ENCODE results near the gene CCR5.
A peak's percentile ranks its signal among the peaks of the same experiment; 100 is the strongest.

CCR5 gene

GRCh38 chr3:46359733-46360493, 10.8 kb upstream of the CCR5 start:
- DNase-seq (ENCODE audit: low spot score), result no peak

GRCh38 chr3:46360907-46361306, 9.8 kb upstream of the CCR5 start:
- DNase-seq (ENCODE audit: low spot score), result no peak

- DNase-seq (ENCODE audit: low spot score), result no peak
Measured at GRCh38 chr3:46361408-46362283, 9.1 kb upstream of the CCR5 start.

DNA sequence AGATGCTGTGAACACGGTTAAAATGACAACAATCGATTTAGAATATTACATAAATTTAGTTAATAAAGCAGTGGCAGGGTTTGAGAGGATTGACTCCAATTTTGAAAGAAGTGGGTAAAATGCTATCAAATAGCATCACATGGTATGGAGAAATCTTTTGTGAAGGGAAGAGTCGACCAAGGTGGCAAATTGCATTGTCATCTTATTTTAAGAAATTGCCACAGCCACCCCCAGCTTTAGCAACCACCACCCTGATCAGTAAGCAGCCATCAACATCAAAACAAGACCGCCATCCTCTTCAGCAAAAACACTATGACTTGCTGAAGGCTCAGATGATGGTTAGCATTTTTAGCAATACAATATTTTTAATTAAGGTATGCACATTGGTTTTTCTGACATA, 5.7 kb upstream of the CCR5 start:
- no peak for DNase-seq (ENCODE audit: low spot score)

DNA sequence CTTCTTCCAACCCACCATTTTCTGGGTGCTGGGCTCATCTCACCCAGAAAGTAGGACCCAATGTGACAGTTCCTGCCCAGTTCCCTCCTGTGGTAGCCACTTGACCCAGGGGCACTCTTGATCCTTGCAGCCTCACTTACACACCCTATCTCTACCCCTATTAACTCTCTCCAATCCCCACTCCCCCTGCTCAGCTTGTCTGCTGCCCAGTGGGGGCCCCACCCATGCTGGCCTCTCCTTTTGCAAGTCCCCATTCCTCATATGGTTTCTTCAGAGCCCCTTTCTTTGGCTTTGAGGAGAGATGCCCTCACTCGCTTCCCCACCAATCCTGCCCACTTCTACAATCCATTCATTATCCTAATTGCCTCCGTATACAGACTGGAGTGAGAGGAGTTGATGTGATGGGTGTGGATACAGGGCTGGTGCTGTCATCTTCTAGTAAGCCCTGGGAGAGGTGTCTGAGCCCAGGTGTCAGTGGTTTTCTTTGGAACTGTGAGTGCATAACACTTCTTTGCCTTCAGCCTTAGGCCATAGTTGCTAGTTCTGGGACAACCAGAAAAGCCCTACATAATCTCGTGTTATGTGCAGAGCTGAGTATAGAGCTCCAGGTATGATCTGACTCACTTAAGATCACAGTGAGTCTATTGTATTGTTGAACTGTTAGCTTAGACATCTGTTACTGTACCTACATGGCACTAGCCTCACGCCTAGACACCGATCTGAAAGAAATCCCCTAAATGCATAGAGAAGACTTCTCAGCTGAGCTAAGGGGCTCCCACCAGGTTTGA, 4.8 kb upstream of the CCR5 start:
- no peak for DNase-seq (ENCODE audit: low spot score)

GRCh38 chr3:46367811-46368210, 2.9 kb upstream of the CCR5 start:
- no peak for DNase-seq (ENCODE audit: low spot score)

DNA sequence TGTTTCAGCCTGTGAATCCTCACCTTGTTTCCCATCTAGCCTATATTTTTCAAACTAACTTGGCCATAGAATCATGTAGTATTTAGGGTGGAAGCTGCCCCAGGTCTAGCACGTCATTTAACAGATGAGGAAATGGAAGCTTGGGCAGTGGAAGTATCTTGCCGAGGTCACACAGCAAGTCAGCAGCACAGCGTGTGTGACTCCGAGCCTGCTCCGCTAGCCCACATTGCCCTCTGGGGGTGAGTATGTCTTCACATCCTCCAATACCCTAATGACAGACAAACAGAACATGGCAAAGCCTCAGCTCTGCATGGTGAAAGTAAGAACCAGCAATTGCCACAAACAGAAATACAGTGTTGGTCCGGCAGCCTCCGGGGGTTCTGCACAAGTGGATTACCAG, 2.2 kb upstream of the CCR5 start:
- DNase-seq (ENCODE audit: low spot score), result no peak

GRCh38 chr3:46369151-46369550, 1.6 kb upstream of the CCR5 start:
- DNase-seq (ENCODE audit: low spot score), result no peak

DNA sequence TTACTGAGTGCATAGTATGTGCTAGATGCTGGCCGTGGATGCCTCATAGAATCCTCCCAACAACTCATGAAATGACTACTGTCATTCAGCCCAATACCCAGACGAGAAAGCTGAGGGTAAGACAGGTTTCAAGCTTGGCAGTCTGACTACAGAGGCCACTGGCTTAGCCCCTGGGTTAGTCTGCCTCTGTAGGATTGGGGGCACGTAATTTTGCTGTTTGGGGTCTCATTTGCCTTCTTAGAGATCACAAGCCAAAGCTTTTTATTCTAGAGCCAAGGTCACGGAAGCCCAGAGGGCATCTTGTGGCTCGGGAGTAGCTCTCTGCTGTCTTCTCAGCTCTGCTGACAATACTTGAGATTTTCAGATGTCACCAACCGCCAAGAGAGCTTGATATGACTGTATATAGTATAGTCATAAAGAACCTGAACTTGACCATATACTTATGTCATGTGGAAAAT, 1.0 kb upstream of the CCR5 start:
- DNase-seq (ENCODE audit: low spot score), result no peak

- no peak for DNase-seq (ENCODE audit: low spot score)
Measured at GRCh38 chr3:46371519-46372340, 984 bp downstream of the CCR5 start.

DNA sequence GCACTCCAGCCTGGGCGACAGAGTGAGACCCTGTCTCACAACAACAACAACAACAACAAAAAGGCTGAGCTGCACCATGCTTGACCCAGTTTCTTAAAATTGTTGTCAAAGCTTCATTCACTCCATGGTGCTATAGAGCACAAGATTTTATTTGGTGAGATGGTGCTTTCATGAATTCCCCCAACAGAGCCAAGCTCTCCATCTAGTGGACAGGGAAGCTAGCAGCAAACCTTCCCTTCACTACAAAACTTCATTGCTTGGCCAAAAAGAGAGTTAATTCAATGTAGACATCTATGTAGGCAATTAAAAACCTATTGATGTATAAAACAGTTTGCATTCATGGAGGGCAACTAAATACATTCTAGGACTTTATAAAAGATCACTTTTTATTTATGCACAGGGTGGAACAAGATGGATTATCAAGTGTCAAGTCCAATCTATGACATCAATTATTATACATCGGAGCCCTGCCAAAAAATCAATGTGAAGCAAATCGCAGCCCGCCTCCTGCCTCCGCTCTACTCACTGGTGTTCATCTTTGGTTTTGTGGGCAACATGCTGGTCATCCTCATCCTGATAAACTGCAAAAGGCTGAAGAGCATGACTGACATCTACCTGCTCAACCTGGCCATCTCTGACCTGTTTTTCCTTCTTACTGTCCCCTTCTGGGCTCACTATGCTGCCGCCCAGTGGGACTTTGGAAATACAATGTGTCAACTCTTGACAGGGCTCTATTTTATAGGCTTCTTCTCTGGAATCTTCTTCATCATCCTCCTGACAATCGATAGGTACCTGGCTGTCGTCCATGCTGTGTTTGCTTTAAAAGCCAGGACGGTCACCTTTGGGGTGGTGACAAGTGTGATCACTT, 2.0 kb downstream of the CCR5 start:
- no peak for DNase-seq (ENCODE audit: low spot score)

GRCh38 chr3:46374755-46375154, 4.0 kb downstream of the CCR5 start:
- no peak for DNase-seq (ENCODE audit: low spot score)

DNA sequence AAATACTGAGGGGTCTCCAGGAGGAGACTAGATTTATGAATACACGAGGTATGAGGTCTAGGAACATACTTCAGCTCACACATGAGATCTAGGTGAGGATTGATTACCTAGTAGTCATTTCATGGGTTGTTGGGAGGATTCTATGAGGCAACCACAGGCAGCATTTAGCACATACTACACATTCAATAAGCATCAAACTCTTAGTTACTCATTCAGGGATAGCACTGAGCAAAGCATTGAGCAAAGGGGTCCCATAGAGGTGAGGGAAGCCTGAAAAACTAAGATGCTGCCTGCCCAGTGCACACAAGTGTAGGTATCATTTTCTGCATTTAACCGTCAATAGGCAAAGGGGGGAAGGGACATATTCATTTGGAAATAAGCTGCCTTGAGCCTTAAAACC, 4.5 kb downstream of the CCR5 start:
- DNase-seq (ENCODE audit: low spot score), result no peak

DNA sequence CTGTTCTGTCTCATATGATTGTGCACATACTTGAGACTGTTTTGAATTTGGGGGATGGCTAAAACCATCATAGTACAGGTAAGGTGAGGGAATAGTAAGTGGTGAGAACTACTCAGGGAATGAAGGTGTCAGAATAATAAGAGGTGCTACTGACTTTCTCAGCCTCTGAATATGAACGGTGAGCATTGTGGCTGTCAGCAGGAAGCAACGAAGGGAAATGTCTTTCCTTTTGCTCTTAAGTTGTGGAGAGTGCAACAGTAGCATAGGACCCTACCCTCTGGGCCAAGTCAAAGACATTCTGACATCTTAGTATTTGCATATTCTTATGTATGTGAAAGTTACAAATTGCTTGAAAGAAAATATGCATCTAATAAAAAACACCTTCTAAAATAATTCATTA, 5.1 kb downstream of the CCR5 start:
- no peak for DNase-seq (ENCODE audit: low spot score)

- DNase-seq (ENCODE audit: low spot score), result peak; percentile 55
Measured at GRCh38 chr3:46378426-46378942, 7.7 kb downstream of the CCR5 start.

GRCh38 chr3:46380471-46381221, 9.9 kb downstream of the CCR5 start:
- no peak for DNase-seq (ENCODE audit: low spot score)

GRCh38 chr3:46381625-46382024, 10.9 kb downstream of the CCR5 start:
- no peak for DNase-seq (ENCODE audit: low spot score)

- DNase-seq (ENCODE audit: low spot score), result no peak
Measured at GRCh38 chr3:46383211-46383950, 12.6 kb downstream of the CCR5 start.

DNA sequence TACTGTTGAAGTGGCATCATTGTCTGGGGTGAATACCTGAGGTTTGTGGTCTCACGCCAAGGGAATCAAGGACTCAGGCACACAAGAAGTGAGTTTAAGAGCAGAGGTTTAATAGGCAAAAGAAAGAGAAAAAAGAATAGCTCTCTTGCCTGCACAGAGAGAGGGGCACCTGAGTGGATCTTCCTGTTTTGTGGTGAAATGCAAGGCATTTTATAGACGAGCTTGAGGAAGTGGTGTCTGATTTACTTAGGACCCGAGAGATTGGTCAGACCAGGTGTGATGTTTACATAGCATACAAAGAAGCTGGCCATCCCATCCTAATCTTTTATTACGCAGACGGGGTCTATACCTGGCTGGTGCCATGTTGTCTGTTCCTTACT, 13.2 kb downstream of the CCR5 start:
- DNase-seq (ENCODE audit: low spot score), result no peak

All from hepatic stellate cell (primary cell).